Activated naive CD4-positive, alpha-beta T cell treated with anti-CD3 and anti-CD28 coated beads, Interleukin-2, amount 10 ng/mL, durations not matched to agents 7 days and 5 days (primary cell): ENCODE measurements around the gene DAGLA.
"Not testable (repeated sequence)": the region's sequence is repeated elsewhere in the genome, so short reads cannot be mapped to it uniquely, and the experiment has no call there.

Source experiments
- CTCF ChIA-PET: fragments of 350-600 bp; sonication (Branson Sonifier 250); formaldehyde crosslinking; loops from one replicate; lab custom pipeline; 2021; ENCODE audit warnings: antibody characterized with exemption; lab: Charles Lee
- DNase-seq: peaks from one replicate; pipeline ENCODE4 v3.0.0-alpha.2; 2020
- H3K27ac Mint-ChIP-seq: one replicate; pipeline ENCODE4 v1.8.0; 2021; ENCODE audit warnings: mild to moderate bottlenecking, moderate library complexity, mixed read lengths
- H3K27me3 Mint-ChIP-seq: one replicate; pipeline ENCODE4 v1.8.0; 2021; ENCODE audit warnings: mild to moderate bottlenecking, mixed read lengths
- H3K36me3 Mint-ChIP-seq: one replicate; pipeline ENCODE4 v1.8.0; 2021; ENCODE audit warnings: mixed read lengths
- H3K4me1 Mint-ChIP-seq: one replicate; pipeline ENCODE4 v1.8.0; 2021; ENCODE audit warnings: mixed read lengths
- H3K4me3 Mint-ChIP-seq: one replicate; pipeline ENCODE4 v1.8.0; 2021; ENCODE audit warnings: mild to moderate bottlenecking, moderate library complexity, mixed read lengths
- H3K9me3 Mint-ChIP-seq: one replicate; pipeline ENCODE4 v1.8.0; 2021; ENCODE audit warnings: mixed read lengths

The DAGLA gene

DNA sequence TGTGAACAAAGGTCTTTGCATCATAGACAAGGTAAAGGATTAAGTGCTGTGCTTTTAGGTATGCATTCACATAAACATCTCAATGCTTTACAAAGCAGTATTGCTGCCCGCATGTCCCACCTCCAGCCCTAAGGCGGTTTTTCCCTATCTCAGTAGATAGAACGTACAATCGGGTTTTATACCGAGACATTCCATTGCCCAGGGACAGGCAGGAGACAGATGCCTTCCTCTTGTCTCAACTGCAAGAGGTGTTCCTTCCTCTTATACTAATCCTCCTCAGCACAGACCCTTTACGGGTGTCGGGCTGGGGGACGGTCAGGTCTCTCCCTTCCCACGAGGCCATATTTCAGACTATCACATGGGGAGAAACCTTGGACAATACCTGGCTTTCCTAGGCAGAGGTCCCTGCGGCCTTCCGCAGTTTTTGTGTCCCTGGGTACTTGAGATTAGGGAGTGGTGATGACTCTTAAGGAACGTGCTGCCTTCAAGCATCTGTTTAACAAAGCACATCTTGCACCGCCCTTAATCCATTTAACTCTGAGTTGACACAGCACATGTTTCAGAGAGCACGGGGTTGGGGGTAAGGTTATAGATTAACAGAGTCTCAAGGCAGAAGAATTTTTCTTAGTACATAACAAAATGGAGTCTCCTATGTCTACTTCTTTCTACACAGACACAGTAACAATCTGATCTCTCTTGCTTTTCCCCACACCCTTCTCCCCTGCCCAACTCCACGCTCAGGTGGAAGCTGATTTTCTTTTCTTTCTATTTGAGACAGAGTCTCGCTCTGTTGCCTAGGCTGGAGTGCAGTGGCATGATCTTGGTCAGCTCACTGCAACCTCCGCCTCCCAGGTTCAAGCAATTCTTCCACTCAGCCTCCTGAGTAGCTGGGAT is 24.7 kb upstream of the DAGLA start:
- DNase-seq, H3K27ac Mint-ChIP-seq, H3K4me1 Mint-ChIP-seq, H3K4me3 Mint-ChIP-seq, H3K9me3 Mint-ChIP-seq, H3K36me3 Mint-ChIP-seq, CTCF ChIA-PET: not testable (repeated sequence)
- H3K27me3 Mint-ChIP-seq, result peaks cover 37% of the 10 kb centered on the region

DNA sequence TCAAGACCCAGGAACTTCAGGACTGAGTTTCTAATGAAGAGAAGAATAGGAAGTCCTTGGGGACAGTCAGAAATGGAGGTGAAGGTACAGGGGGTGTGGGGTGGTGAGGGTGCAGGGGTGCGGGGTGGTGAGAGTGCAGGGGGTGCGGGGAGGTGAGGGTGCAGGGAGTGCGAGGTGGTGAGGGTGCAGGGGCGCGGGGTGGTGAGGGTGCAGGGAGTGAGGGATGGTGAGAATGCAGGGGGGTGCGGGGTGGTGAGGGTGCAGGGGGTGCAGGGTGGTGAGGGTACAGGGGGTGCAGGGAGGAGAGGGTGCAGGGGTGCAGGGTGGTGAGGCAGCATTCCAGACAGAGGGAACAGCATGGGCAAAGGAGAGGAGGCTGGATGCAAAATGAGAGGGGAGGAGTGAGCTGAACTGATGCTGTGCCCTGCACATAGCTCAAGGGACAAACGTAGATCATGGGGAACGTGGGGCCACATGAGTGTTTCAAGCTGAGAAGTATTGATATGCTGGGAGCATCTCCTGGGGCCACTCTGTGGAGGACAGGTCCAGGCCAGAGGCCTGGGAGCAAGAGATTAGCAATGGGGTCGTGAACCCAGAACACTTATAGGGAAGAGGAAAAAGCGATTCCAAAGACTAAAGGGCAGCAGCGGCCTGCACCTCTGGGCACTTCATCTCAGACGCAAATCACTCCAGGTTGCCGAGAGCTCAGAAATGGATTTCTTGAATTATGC is 23.7 kb upstream of the DAGLA start:
- CTCF ChIA-PET, result interaction anchor here (0.9 to 1.2 kb wide), 2 partner anchors 10 to 77 kb away, joined by 3 to 4 read pairs; no protein-coding TSS in a partner anchor
- no peak for DNase-seq
- Mint-ChIP-seq H3K27ac (no peak overlapping the region), H3K27me3 (peaks cover 42% of the 10 kb centered on the region), H3K36me3 (no peaks in the 10 kb centered on the region), H3K9me3 (no peaks in the 10 kb centered on the region), H3K4me3 (no peak overlapping the region), H3K4me1 (no peaks in the 10 kb centered on the region)

DNA sequence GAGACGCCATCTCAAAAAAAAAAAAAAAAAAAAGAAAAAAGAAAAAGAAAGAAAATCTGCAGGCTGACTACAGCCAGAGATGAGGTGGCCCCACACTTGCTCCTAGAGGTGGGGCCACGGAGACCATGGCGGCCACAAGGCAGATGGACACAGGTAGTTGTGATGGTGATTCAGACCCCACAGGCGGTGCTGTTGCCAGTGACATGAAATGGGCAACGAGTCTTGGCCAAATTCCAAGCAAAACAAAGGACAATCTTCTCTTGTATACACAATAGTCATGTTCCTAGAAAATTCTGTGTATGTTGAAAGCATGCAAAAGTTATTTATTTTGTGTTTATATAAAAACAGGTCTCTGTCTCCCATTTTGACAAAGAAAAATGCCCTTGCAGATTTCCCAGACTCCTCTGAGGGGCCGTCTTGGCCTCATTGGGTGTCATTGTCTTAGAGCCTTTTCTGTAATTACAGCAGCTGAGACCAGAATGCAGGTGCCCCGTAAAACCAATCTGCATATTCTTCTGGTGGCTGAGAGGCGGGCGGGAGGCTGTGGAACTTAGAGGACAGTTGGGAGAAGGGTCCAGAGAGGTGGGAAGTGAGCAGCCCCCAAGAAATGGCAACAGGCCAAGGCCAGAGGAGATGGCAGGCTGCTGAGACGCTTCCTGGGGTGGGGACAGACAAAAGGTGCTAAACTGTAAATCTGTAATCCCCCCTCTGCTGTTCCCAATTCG is 22.5 kb upstream of the DAGLA start:
- Mint-ChIP-seq H3K27me3 (peaks cover 42% of the 10 kb centered on the region), H3K36me3 (no peaks in the 10 kb centered on the region), H3K27ac (no peak overlapping the region), H3K9me3 (no peaks in the 10 kb centered on the region), H3K4me1 (no peaks in the 10 kb centered on the region), H3K4me3 (no peak overlapping the region)
- no peak for DNase-seq
- CTCF ChIA-PET, result no interaction called here

DNA sequence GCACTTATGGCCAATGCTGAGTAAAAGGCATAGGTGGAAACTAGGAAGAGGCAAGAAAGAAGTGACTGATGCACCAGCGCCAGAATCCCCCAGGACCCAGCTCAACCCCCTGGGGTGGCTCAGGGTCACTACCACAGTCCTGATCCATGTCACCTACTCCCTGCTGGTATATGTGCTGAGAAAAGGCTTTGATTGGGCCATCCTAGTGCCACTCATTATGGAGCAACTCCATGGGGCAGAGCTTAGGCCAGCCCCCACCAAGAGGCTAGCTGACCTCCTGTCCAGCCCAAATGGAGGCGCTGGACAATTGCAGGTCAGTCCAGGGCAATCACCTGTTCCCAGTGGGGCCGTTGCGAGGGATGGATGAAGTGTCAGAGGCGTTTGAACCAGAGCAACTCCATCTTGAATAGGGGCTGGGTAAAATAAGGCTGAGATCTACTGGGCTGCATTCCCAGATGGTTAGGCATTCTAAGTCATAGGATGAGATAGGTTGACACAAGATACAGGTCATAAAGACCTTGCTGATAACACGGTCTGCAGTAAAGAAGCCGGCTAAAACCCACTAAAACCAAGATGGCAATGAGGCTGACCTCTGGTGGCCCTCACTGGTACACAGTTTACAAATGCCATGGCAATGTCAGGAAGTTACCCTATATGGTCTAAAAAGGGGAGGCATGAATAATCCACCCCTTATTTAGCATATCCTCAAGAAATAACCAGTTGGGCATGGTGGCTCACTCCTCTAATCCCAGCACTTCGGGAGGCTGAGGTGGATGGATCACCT is 20.6 kb upstream of the DAGLA start:
- no peak overlapping the region for H3K4me3 Mint-ChIP-seq
- no peak for DNase-seq
- H3K27me3 Mint-ChIP-seq, result peaks cover 31% of the 10 kb centered on the region
- CTCF ChIA-PET, result no interaction called here
- no peaks in the 10 kb centered on the region for H3K4me1 Mint-ChIP-seq
- H3K36me3 Mint-ChIP-seq, result no peaks in the 10 kb centered on the region
- H3K27ac Mint-ChIP-seq, result no peak overlapping the region
- H3K9me3 Mint-ChIP-seq, result no peaks in the 10 kb centered on the region

DNA sequence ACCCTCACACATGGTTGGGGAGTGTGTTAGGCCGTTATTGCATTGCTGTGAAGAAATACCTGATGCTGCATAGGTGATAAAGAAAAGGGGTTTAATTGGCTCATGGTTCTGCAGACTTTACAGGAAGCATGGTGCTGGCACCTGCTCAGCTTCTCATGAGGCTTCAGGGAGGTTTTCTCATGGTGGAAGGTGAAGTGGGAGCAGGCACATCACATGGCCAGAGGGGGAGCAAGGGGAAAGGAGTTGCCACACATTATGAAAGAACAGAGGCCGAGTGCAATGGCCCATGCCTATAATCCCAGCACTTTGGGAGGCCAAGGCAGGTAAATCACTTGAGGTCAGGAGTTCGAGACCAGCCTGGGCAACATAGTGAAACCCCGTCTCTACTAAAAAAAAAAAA is 19.2 kb upstream of the DAGLA start:
- H3K36me3 Mint-ChIP-seq, DNase-seq, H3K4me1 Mint-ChIP-seq, H3K9me3 Mint-ChIP-seq, CTCF ChIA-PET, H3K27ac Mint-ChIP-seq, H3K4me3 Mint-ChIP-seq: not testable (repeated sequence)
- peaks cover 20% of the 10 kb centered on the region for H3K27me3 Mint-ChIP-seq

DNA sequence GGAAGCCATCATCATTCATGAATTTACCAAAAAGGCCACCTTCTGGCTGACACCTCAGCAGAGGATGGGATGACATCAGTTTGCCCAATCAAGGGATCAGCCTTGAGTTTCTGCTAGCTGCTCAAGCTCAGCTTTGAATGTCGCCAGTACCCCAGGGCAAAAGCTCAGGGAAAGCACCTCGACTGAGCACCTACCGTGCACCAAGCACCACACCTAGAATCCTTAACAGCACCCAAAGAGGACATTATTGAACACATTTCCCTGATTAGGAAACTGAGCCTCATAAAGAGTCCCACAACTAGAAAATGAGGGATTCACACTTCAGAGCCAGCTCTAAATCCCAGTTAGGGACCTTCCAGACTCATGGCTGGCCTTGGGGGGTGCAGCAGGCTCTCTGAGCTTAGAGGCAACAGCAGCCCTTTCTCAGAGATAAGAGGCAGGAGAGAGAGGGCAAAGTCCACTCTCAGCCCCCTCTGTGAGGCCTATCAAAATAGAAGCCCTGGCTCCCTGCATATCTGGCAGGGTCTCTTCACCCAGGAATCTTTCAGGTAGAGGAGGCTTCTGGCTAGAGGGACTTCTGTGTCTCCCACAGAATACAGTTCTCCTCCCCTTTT is 13.4 kb upstream of the DAGLA start:
- Mint-ChIP-seq H3K9me3 (no peaks in the 10 kb centered on the region), H3K36me3 (no peaks in the 10 kb centered on the region), H3K27ac (no peak overlapping the region), H3K4me3 (no peak overlapping the region), H3K27me3 (peaks cover 32% of the 10 kb centered on the region), H3K4me1 (no peaks in the 10 kb centered on the region)
- no peak for DNase-seq
- CTCF ChIA-PET, result interaction anchor here (1.2 to 1.3 kb wide), 2 partner anchors 10 to 12 kb away, joined by 3 to 4 read pairs; no protein-coding TSS in a partner anchor

DNA sequence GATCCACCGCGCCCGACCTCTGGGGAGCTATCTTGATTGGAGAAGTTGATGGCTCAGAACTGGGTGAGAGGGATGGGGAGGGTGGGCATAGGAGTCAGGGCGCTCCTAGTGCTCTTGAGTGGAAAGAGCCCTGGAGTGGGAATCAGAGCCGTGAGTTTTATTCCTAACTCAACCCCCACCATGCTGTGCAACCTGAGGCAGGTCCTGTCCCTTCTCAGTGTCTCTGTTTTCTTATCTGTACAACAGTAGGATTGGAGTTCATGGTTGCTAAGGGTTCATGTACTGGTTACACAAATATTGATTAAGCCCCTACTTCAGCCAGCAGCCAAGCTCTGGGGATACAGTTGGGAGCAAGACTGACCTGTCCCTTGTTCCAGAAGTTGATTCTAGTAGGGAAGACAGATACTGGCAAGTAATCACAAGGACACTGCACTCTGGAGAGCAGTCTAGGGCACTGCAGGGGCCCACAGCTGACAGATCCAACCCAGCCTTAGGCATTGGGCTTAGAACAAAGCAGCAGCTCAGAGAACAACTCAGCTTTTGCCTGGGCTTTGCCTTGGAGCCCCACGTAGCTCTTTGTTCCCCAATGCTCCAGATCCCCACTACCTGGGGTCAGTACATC is 12.4 kb upstream of the DAGLA start:
- CTCF ChIA-PET, result no interaction called here
- Mint-ChIP-seq H3K4me3 (no peak overlapping the region), H3K27ac (no peak overlapping the region), H3K4me1 (no peaks in the 10 kb centered on the region), H3K36me3 (no peaks in the 10 kb centered on the region), H3K9me3 (no peaks in the 10 kb centered on the region), H3K27me3 (peaks cover 32% of the 10 kb centered on the region)
- no peak for DNase-seq

DNA sequence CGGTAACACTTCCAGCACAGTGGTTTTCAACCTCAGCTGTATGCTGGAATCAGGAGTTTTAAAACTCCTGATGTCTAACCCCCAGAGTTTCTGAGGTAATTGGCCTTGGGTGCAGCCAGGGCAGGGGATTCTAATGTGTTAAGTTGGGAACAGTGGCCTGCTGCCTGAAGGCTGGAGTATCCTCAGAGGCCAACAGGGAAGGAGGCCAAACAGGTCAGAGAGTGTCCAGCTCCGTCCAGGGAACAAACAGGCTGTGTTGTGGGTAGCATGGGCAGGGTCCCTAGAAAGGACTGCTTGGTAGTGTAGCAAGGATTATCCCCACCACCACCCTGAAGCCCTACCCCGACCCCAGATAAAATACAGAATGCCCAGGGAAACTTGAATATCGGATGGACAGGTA is 10.8 kb upstream of the DAGLA start:
- H3K27me3 Mint-ChIP-seq, result peaks cover 43% of the 10 kb centered on the region
- H3K27ac Mint-ChIP-seq, result no peak overlapping the region
- CTCF ChIA-PET, result no interaction called here
- no peak overlapping the region for H3K4me3 Mint-ChIP-seq
- DNase-seq, result no peak
- H3K9me3 Mint-ChIP-seq, result no peaks in the 10 kb centered on the region
- no peaks in the 10 kb centered on the region for H3K36me3 Mint-ChIP-seq
- H3K4me1 Mint-ChIP-seq, result no peaks in the 10 kb centered on the region

DNA sequence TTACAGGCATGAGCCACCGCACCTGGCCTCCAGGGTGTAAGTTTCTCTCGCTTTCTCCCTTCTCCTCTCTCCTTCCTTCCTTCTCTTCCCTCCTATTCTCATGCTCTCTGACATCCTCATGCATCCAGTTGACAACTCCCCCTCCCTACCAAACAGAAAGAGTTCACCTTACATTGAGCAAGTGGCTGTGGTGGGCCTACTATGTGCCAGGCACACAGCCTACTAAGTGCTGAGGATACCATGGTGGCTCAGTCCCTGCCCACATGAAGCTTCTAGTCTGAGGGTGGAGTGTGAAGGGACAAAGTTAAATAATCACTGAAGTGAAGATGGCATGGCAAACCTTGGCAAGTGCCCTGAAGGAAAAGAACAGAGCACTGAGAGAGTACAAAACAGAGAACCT is 9.6 kb upstream of the DAGLA start:
- Mint-ChIP-seq H3K27ac (no peak overlapping the region), H3K9me3 (no peaks in the 10 kb centered on the region), H3K4me1 (no peaks in the 10 kb centered on the region), H3K27me3 (peaks cover 54% of the 10 kb centered on the region), H3K4me3 (no peak overlapping the region), H3K36me3 (no peaks in the 10 kb centered on the region)
- no peak for DNase-seq
- CTCF ChIA-PET, result no interaction called here

DNA sequence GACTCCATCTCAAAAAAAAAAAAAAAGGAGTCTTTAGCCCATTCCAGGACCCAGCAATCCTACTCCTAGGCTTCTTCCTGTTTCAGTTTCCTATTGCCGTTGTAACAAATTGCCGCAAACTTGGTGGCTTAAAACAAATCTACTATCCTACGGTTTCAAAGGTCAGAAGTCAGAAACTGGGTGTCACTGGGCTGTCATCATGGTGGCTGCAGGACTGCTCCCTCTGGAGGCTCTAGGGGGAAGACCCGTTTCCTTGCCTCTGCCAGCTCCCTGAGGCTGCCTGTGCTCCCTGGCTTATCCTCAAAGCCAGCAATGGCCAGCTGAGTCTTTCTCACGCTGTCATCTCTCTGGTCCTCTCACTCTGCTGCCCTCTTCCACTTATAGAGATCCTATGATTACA is 8.7 kb upstream of the DAGLA start:
- no peak overlapping the region for H3K27ac Mint-ChIP-seq

DNA sequence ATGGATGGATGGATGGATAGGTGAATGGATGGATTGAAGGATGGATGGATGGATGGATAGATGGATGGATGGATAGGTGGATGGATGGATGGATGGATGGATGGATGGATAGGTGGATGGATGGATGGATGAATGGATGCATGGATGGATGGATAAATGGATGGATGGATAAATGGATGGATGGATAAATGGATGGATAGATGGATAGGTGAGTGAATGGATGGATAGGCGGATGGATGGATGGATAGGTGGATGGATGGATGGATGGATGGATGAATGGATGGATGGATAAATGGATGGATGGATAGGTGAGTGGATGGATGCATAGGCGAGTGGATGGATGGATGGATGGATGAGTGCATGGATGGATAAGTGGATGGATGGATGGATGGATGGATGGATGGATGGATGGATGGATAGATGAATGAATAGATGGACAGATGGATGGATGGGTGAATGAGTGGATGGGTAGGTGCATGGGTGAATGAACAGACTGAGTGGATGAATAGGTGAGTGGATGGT is 6.2 kb upstream of the DAGLA start:
- H3K4me1 Mint-ChIP-seq, CTCF ChIA-PET, H3K9me3 Mint-ChIP-seq, DNase-seq, H3K4me3 Mint-ChIP-seq, H3K27ac Mint-ChIP-seq, H3K36me3 Mint-ChIP-seq: not testable (repeated sequence)
- H3K27me3 Mint-ChIP-seq, result peaks cover 66% of the 10 kb centered on the region

More for the DNA sequence above, 8.7 kb upstream of the DAGLA start:
- CTCF ChIA-PET, result interaction anchor here (1.3 kb wide), 1 partner anchor 63 kb away, joined by 3 read pairs; no protein-coding TSS in a partner anchor
- DNase-seq, result no peak
- Mint-ChIP-seq H3K36me3 (no peaks in the 10 kb centered on the region), H3K9me3 (no peaks in the 10 kb centered on the region), H3K4me3 (no peak overlapping the region), H3K27me3 (peaks cover 63% of the 10 kb centered on the region), H3K4me1 (no peaks in the 10 kb centered on the region)

DNA sequence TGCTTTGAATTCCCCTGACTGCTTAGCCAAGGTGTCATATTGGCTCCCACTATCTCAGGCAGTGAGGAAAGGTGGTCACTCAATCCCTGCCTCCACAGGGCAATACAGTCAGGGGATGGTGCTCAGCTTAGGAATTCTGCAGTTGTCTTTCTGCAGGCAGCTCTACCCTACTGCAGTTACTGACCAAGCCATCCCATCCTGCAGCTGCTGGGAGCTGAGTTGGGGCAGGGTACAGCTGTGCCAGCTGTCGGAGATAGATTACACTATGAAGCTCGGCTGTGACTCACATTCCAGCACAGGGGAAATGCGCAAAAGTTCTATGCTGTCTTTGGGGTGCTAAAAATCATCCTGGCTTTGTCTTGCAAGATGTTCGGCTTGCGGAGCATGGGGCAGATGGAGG is 4.4 kb upstream of the DAGLA start:
- peaks cover 2% of the 10 kb centered on the region for H3K4me1 Mint-ChIP-seq
- no peaks in the 10 kb centered on the region for H3K9me3 Mint-ChIP-seq
- DNase-seq, result no peak
- CTCF ChIA-PET, result interaction anchor here (1.0 to 2.1 kb wide), 3 partner anchors 22 to 91 kb away, joined by 3 to 9 read pairs (median 4); no protein-coding TSS in a partner anchor
- H3K27me3 Mint-ChIP-seq, result peaks cover 62% of the 10 kb centered on the region
- no peak overlapping the region for H3K27ac Mint-ChIP-seq
- H3K36me3 Mint-ChIP-seq, result no peaks in the 10 kb centered on the region
- no peak overlapping the region for H3K4me3 Mint-ChIP-seq

DNA sequence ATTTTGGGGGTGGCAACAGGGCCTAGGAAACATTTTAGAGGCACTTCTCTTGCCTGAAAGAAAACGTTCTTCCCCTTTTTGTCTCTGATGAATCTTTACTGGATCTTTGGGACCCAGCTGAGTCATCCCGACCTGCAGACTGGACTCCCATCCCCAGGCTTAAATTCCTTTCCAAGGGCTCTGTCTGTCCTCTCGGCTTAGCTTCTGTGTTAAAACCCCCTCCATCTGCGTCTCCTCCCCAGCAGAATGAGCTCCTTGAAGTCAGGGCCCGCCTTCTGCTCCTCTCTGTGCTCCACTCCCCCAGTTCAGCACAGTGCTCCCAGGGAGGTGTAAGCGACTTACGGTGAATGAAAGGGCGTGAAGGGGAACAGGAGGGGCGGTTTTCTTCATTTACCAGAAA is 895 bp upstream of the DAGLA start:
- Mint-ChIP-seq H3K27me3 (peaks cover 46% of the 10 kb centered on the region), H3K9me3 (no peaks in the 10 kb centered on the region), H3K4me1 (peaks cover 5% of the 10 kb centered on the region), H3K27ac (no peak overlapping the region), H3K36me3 (no peaks in the 10 kb centered on the region), H3K4me3 (no peak overlapping the region)
- no peak for DNase-seq
- CTCF ChIA-PET, result interaction anchor here (0.6 to 2.7 kb wide), 5 partner anchors 8 to 54 kb away, joined by 3 to 20 read pairs (median 4); no protein-coding TSS in a partner anchor
